Activated CD4-positive, CD25-positive, alpha-beta regulatory T cell treated with anti-CD3 and anti-CD28 coated beads, Interleukin-2, amount 50 U/mL, for 16 hours (primary cell): ENCODE results near the gene MYH7B.

Experiments used
- DNase-seq: peaks from one replicate; pipeline ENCODE4 v3.0.0-alpha.2; 2020; ENCODE audit warnings: low read depth, low spot score

Gene MYH7B

GRCh38 chr20:34992751-34993417 lies 37.2 kb downstream of the MYH7B start:
- no peak for DNase-seq

GRCh38 chr20:34993941-34994508 lies 38.4 kb downstream of the MYH7B start:
- no peak for DNase-seq

- no peak for DNase-seq
Measured at GRCh38 chr20:34994509-34995131, 39.0 kb downstream of the MYH7B start.

- no peak for DNase-seq
Measured at GRCh38 chr20:34995192-34995591, 39.5 kb downstream of the MYH7B start.

DNA sequence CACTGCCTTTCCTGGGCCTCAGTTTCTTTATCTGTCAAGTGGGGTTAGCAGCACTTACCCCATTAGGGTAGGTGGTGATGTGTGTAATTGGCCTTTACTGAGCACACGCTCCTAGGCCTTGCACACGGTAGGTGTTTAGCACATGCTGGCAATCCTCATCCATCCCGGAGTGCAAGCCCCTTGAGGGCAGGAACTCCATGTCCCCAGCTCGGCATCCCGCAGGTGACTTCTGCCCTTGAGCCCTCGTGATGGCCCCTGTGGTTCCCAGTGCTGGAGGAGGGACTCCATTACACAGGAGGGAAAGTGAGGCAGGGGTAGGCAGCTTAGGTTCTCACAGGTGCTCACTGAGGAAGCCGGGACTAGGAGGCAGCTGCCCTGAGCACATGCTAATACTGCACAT lies 40.0 kb downstream of the MYH7B start:
- DNase-seq, result no peak

DNA sequence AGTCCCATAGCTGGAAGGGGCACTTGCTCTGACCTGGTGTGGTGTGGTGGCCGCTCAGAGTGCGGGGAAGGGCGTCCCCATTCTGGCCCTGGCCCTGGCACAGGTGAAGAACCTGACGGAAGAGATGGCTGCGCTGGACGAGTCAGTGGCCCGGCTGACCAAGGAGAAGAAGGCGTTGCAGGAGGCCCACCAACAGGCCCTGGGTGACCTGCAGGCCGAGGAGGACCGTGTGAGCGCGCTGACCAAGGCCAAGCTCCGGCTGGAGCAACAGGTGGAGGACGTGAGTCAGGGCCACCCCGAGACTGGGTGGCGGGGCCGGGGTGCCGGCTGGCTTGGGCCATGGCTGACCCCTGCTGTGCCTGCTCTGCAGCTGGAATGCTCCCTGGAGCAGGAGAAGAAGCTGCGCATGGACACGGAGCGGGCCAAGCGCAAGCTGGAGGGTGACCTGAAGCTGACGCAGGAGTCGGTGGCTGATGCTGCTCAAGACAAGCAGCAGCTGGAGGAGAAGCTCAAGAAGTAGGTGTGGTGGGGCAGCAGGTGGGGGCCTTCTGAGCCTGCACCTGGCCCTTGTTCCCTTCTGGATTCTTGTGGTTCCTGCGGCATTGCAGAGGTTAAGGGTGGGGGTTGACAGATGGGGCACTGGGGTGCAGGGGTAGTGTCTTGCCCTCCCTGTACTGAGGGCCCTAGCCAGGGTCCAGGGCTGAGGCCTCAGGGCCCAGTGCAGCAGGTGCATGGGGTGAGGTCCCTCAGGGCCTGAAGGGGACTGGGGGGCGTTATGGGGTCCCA lies 40.8 kb downstream of the MYH7B start:
- DNase-seq, result no peak

- DNase-seq, result no peak
Measured at GRCh38 chr20:34997131-34997561, 41.5 kb downstream of the MYH7B start.

DNA sequence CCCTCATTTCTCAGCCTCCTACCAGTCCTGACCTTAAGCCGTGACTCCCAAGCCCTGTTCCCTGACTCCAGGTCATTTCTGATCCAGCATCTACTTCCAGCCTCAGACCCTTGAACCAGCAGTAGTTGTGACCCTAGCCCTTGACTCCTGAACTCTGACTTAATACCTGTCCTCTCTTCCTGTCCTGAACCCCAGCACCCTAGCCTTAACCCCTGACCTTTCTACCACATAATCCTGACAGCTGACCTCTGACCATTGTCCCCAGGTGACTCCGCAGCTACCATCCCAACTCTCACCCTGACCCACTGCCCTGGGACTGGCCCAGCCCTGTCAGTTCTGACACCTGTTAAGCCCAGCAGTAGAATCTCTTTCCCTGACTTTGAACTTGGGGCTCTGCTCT lies 42.1 kb downstream of the MYH7B start:
- DNase-seq, result no peak

DNA sequence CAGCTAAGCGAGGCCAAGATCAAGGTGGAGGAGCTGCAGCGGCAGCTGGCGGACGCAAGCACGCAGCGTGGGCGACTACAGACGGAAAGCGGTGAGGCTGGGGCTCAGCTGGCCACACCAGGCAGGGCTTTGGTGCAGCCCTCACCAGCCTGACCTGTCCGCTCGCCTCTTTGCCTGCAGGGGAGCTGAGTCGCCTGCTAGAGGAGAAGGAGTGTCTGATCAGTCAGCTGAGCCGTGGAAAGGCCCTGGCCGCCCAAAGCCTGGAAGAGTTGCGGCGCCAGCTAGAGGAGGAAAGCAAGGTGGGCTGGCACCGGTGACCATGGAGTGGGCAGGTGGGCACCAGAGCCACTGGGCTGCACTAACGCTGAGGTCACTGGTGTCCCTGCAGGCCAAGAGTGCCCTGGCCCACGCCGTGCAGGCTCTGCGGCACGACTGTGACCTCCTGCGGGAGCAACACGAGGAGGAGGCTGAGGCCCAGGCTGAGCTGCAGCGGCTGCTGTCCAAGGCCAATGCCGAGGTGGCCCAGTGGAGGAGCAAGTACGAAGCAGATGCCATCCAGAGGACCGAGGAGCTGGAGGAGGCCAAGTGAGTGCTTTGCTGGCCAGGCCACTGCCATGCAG lies 42.8 kb downstream of the MYH7B start:
- no peak for DNase-seq

GRCh38 chr20:34999021-34999451 lies 43.4 kb downstream of the MYH7B start:
- no peak for DNase-seq

DNA sequence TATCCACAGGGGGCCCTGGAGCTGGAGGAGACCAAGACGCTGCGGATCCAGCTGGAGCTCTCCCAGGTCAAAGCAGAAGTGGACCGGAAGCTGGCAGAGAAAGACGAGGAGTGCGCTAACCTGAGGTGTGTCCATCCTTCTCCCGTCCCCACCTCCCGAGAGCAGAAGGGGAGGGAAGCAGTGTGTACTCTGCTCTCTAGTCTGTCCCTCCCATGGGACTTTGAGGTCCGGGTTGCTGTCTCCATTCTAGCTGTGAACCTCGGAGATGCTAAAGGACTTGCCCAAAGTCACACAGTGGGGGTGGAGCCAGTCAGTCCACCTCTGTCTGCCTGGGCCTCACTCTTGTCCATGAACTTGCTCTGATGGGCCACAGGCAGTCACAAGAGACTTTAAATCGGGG lies 44.1 kb downstream of the MYH7B start:
- no peak for DNase-seq

DNA sequence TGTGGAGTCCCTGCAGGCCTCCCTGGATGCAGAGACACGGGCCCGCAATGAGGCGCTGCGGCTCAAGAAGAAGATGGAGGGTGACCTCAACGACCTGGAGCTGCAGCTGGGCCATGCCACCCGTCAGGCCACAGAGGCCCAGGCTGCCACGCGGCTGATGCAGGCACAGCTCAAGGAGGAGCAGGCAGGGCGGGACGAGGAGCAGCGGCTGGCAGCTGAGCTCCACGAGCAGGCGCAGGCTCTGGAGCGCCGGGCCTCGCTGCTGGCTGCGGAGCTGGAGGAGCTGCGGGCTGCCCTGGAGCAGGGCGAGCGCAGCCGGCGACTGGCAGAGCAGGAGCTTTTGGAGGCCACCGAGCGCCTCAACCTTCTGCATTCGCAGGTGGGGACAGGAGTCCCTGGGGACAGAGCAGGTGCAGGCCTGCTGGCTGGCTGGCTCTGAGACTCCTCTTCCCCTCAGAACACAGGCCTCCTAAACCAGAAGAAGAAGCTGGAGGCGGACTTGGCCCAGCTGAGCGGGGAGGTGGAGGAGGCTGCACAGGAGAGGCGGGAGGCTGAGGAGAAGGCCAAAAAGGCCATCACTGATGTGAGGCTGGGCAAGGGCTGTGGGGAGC lies 44.7 kb downstream of the MYH7B start:
- DNase-seq, result no peak

GRCh38 chr20:35000922-35001595 lies 45.4 kb downstream of the MYH7B start:
- DNase-seq, result no peak

GRCh38 chr20:35001596-35002362 lies 46.1 kb downstream of the MYH7B start:
- no peak for DNase-seq

GRCh38 chr20:35002426-35003210 lies 47.0 kb downstream of the MYH7B start:
- DNase-seq, result no peak

DNA sequence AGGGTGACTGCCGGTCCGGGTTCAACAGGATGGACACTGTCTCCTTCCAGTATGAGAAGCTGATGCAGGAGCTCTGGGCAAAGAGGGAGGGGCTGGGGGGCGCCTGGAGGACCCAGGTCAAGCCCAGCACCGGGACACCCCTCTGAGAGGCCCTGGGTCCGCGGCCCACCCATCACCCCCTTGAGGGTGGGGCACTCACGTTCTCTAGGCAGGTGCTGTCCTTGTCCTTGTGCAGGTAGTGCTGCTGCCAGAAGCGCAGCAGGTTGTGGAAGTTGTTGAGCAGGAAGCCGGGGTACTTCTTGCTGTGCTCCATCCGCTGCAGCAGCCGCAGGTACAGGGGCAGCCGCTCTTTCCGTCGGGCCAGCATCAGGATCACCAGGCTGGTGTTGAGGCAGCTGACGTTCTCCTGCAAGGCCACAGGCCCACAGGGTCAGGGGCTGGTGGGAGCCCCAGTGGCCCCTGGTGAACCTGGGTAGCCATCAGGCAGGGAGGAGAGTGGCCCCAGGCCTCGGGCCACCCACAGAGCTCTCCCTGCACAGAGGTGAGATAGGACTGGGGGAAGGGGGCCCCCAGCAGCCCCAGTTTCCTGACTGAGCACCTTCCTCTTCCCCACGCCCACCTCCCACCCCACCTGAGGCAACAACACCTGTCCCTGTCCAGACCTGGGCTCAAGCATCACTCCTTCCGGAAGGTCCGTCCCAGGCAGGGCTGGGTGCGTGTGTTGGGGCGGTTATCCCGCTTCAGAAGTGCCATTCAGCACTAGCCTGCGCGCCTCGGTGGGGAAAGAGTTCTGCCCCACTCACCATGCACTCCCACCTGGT lies 47.8 kb downstream of the MYH7B start:
- no peak for DNase-seq

GRCh38 chr20:35004051-35004725 lies 48.5 kb downstream of the MYH7B start:
- no peak for DNase-seq
